GM21360 (cell line): Measurements from ENCODE around the gene CACNA1F.
"Not testable (repeated sequence)": the region's sequence is repeated elsewhere in the genome, so short reads cannot be mapped to it uniquely, and the experiment has no call there.

Experiments used
- ATAC-seq: cut with Tn5 transposase; IDR thresholded peaks from one replicate; pipeline ENCODE4 v1.9.1; 2021; ENCODE audit warnings: mild to moderate bottlenecking, moderate library complexity; ENCODE audit not compliant: unreplicated experiment

Gene CACNA1F

GRCh38 chrX:49177873-49178480 lies 55.2 kb downstream of the CACNA1F start:
- ATAC-seq: no peak

GRCh38 chrX:49177338-49177833 lies 55.8 kb downstream of the CACNA1F start:
- ATAC-seq: no peak

GRCh38 chrX:49176421-49177326 lies 56.5 kb downstream of the CACNA1F start:
- no peak for ATAC-seq

GRCh38 chrX:49175435-49176274 lies 57.5 kb downstream of the CACNA1F start:
- no peak for ATAC-seq

GRCh38 chrX:49174723-49175122 lies 58.4 kb downstream of the CACNA1F start:
- ATAC-seq: no peak

- not testable (repeated sequence) for ATAC-seq
Observed at GRCh38 chrX:49173544-49173943, 59.6 kb downstream of the CACNA1F start.

- peak; percentile 53 for ATAC-seq
Observed at GRCh38 chrX:49172280-49172780, 60.8 kb downstream of the CACNA1F start.

- ATAC-seq: peak; percentile 33
Observed at GRCh38 chrX:49171752-49172279, 61.3 kb downstream of the CACNA1F start, which contains the start of gene PLP2. TSS of gene PLP2 (plus strand) at chrX:49171898. CDS start at chrX:49172001, 103 bp downstream.

GRCh38 chrX:49167740-49168108 lies 65.4 kb downstream of the CACNA1F start:
- ATAC-seq: no peak

- ATAC-seq: no peak
Observed at GRCh38 chrX:49166914-49167739, 66.0 kb downstream of the CACNA1F start.

GRCh38 chrX:49165901-49166881 lies 66.9 kb downstream of the CACNA1F start:
- ATAC-seq: no peak

- ATAC-seq: no peak
Observed at GRCh38 chrX:49164589-49165360, 68.4 kb downstream of the CACNA1F start.

GRCh38 chrX:49163555-49164419 lies 69.4 kb downstream of the CACNA1F start:
- peak; percentile 42 for ATAC-seq

GRCh38 chrX:49162620-49163019 lies 70.5 kb downstream of the CACNA1F start, which contains the start of gene MAGIX:
TSS of gene MAGIX (plus strand) at chrX:49162758. CDS start at chrX:49162890, 132 bp downstream.
- ATAC-seq: no peak

GRCh38 chrX:49161632-49162031 lies 71.5 kb downstream of the CACNA1F start:
- ATAC-seq: no peak

GRCh38 chrX:49160908-49161307 lies 72.2 kb downstream of the CACNA1F start:
- ATAC-seq: no peak

- ATAC-seq: no peak
Observed at GRCh38 chrX:49157194-49157593, 75.9 kb downstream of the CACNA1F start.
